MM.1S (cell line): ENCODE data around the gene SLC6A19.

Experiments used
- EZH2phosphoT487 ChIP-seq: fragments of 300-600 bp; sonication (generic); IDR thresholded peaks from 2 replicates; pipeline ENCODE4 v1.6.1; 2018; ENCODE audit warnings: antibody characterized with exemption, low read length
- TF ChIP-seq, protein P1 (sequence below): fragments of 300-600 bp; sonication (generic); IDR thresholded peaks from 2 replicates; pipeline ENCODE4 v1.5.1; 2016; ENCODE audit warnings: antibody characterized with exemption, low read length, mixed read lengths

DNA sequence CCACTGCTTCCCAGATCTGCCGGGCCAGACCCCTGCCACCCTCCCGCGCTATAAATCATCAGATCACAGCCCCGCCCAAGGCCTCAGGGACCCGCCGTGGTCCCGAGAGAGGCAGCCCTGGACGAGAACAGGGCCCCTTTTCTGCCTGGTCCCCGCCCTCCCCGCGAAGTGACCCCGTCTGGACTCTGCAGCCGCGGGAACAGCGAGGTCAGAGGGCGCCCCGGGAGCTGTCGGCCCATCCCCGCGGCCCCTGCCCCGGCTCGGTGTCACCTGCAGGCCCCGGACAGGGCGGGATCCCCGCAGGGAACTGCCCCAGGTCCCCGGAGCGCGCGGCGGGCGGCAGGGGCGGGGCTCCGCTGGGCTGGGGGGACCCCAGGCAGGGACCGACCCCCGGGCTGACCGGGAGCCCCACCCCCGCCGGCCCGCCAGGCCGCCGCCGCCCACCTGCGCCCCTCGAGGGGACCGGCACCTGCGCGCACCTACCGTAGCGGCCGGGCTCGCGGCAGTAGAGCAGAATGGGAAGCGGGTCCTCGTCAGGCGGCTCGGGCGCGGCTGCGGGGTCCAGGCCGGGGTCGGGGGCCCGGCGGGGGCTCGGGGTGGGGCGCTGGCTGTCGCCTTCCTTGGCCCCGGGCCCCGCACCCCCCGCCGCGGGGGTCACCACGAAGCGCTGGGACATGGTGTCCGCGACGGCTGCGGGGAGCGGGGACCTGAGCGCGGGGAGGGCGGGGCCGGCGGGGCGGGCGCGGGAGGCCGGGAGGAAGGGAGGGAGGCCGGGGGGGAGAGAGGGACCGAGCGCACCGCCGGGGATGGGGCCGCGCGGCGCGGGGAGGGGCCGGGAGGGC lies 46.0 kb upstream of the SLC6A19 start:
- TF ChIP-seq, protein P1, sequence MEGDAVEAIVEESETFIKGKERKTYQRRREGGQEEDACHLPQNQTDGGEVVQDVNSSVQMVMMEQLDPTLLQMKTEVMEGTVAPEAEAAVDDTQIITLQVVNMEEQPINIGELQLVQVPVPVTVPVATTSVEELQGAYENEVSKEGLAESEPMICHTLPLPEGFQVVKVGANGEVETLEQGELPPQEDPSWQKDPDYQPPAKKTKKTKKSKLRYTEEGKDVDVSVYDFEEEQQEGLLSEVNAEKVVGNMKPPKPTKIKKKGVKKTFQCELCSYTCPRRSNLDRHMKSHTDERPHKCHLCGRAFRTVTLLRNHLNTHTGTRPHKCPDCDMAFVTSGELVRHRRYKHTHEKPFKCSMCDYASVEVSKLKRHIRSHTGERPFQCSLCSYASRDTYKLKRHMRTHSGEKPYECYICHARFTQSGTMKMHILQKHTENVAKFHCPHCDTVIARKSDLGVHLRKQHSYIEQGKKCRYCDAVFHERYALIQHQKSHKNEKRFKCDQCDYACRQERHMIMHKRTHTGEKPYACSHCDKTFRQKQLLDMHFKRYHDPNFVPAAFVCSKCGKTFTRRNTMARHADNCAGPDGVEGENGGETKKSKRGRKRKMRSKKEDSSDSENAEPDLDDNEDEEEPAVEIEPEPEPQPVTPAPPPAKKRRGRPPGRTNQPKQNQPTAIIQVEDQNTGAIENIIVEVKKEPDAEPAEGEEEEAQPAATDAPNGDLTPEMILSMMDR, result no peak
- no peak for TF ChIP-seq EZH2phosphoT487
